ACC112 (cell line): ENCODE data around the gene NRSN2.
"Not testable (repeated sequence)": the region's sequence is repeated elsewhere in the genome, so short reads cannot be mapped to it uniquely, and the experiment has no call there.

Experiments
- H2AFZ ChIP-seq: fragments of 200-600 bp; sonication (generic); one replicate; pipeline ENCODE4 v1.6.0; 2017; ENCODE audit warnings: antibody characterized with exemption, low read length; ENCODE audit not compliant: unreplicated experiment
- H3K27ac ChIP-seq: fragments of 200-600 bp; sonication (generic); 2 replicates; pipeline ENCODE4 v1.5.1; 2014; ENCODE audit warnings: low read depth, mild to moderate bottlenecking, antibody characterized with exemption, low read length, moderate library complexity
- H3K27me3 ChIP-seq: fragments of 200-600 bp; sonication (generic); 2 replicates; pipeline ENCODE4 v1.6.1; 2014; ENCODE audit warnings: mild to moderate bottlenecking, antibody characterized with exemption, low read length, moderate library complexity, mixed read lengths; ENCODE audit not compliant: insufficient read depth
- H3K36me3 ChIP-seq: fragments of 200-600 bp; sonication (generic); 2 replicates; pipeline ENCODE4 v1.6.1; 2016; ENCODE audit warnings: mild to moderate bottlenecking, antibody characterized with exemption, low read length, moderate library complexity, mixed read lengths; ENCODE audit not compliant: insufficient read depth
- H3K4me1 ChIP-seq: fragments of 200-600 bp; sonication (generic); one replicate; pipeline ENCODE4 v1.6.1; 2016; ENCODE audit warnings: low read length, mixed read lengths; ENCODE audit not compliant: insufficient read depth, unreplicated experiment, control insufficient read depth
- H3K4me3 ChIP-seq: fragments of 200-600 bp; sonication (generic); 2 replicates; pipeline ENCODE4 v1.5.1; 2014; ENCODE audit warnings: mild to moderate bottlenecking, low read depth, low read length
- H3K79me2 ChIP-seq: fragments of 200-600 bp; sonication (generic); one replicate; pipeline ENCODE4 v1.6.0; 2016; ENCODE audit warnings: low read length; ENCODE audit not compliant: control insufficient read depth, unreplicated experiment, insufficient read depth

The NRSN2 gene

GRCh38 chr20:325889-326644 lies 20.8 kb upstream of the NRSN2 start:
- no peaks in the 10 kb centered on the region for H3K27me3 ChIP-seq
- H3K4me1 ChIP-seq = peaks cover 29% of the 10 kb centered on the region
- H2AFZ ChIP-seq = peak overlapping the region; percentile 81
- peaks cover 15% of the 10 kb centered on the region for H3K79me2 ChIP-seq
- H3K4me3 ChIP-seq = peak overlapping the region; percentile 88
- peak overlapping the region; percentile 73 for H3K27ac ChIP-seq
- H3K36me3 ChIP-seq = no peaks in the 10 kb centered on the region

- Histone ChIP-seq H3K27ac (peak overlapping the region; percentile 73; the same call in 1 of the 2 replicates), H3K79me2 (peaks cover 15% of the 10 kb centered on the region), H3K4me1 (peaks cover 29% of the 10 kb centered on the region), H2AFZ (peak overlapping the region; percentile 60), H3K4me3 (peak overlapping the region; percentile 88), H3K27me3 (no peaks in the 10 kb centered on the region), H3K36me3 (no peaks in the 10 kb centered on the region)
Observed at GRCh38 chr20:326645-327185, 20.2 kb upstream of the NRSN2 start.

GRCh38 chr20:327186-328026 lies 19.5 kb upstream of the NRSN2 start:
- H3K27ac ChIP-seq = peak overlapping the region; percentile 46
- H2AFZ ChIP-seq = no peak overlapping the region
- H3K36me3 ChIP-seq = no peaks in the 10 kb centered on the region
- peaks cover 29% of the 10 kb centered on the region for H3K4me1 ChIP-seq
- peak overlapping the region; percentile 88 for H3K4me3 ChIP-seq
- peaks cover 15% of the 10 kb centered on the region for H3K79me2 ChIP-seq
- H3K27me3 ChIP-seq = no peaks in the 10 kb centered on the region

DNA sequence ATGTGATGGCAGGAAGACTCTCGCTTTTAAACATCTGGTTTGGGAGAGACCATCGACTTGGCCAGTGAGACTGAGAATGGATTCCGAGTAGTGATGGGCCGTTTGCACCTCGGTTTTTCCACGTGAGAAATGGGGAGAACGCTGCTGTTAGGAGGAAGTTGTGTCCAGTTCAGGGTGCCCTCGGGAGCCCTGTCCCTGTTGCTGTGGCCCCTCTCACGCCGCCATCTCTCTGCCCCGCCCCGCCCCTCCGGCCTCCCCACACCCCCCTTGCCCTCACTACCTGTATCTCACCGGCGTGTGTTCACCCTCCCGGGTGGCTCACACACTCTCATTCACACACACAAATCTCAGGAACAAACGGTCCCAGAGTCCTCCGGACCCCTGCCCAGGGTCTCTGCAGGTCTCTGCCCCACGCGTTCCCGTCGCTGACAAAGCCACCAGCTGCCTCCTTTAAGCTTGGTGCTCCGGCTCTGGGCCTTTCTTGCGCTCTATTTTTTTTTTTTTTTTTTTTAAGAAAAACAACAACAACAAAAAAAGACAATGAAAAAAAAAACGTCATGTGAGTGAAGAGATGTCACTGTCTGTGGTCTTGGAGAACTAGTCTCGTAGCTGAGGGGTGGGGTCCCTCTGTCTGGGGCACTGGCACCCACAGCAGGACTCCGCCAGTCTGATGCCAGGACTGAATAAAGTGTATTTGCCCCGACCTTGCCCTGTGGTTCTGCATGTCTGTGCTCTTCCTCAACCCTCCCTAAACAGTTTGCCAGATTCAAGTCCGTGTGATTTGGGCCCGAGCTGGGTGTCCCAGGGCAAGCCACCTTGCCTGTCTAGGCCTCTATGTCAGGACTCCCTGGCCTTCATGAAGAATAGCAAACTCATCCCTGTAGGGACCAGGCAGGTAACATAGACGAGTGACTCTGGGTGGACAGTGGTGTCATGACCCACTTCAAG lies 18.6 kb upstream of the NRSN2 start:
- Histone ChIP-seq H3K27me3 (no peaks in the 10 kb centered on the region), H3K4me3 (peak overlapping the region; percentile 88), H2AFZ (no peak overlapping the region), H3K27ac (peak overlapping the region; percentile 46; the same call in 1 of the 2 replicates), H3K36me3 (no peaks in the 10 kb centered on the region), H3K4me1 (peaks cover 27% of the 10 kb centered on the region), H3K79me2 (peaks cover 15% of the 10 kb centered on the region)

DNA sequence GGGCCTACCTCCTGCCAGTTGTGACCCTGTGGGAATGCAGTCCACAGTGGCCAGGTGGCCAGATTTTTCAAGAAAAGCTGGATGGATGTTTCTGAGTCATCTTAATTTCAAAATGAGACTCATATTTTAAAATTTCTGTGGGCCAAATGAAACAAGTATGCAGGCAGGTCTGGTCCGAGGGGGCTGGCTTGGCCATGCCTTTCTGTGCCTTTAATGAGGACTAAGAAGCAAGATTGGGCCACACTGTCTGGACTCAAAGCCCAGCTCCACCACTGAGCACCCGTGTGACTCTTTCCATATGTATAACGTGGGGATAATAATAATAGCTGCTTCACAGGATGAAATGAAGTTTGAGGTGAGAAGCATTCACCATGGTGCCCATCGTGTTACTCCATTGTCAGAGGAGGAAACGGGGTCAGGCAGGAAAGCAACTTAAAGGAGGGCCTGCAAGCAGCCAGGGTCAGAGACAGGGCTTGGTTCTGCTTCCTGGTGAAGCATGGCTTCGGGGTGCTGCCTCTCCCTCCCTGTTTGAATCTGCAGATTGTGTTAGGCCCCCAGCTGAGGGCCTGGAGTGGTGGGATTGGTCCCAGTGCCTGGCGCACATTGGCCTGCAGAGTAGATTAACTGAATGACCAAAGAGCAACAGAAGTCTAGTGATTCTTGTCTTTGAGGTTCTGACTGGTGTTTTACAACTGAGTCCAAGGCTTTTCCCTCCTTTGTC lies 17.8 kb upstream of the NRSN2 start:
- H3K4me3 ChIP-seq = no peak overlapping the region
- H3K79me2 ChIP-seq = peaks cover 15% of the 10 kb centered on the region
- no peak overlapping the region for H3K27ac ChIP-seq
- H3K36me3 ChIP-seq = no peaks in the 10 kb centered on the region
- no peak overlapping the region for H2AFZ ChIP-seq
- H3K27me3 ChIP-seq = no peaks in the 10 kb centered on the region
- H3K4me1 ChIP-seq = peaks cover 23% of the 10 kb centered on the region

GRCh38 chr20:329851-330232 lies 17.1 kb upstream of the NRSN2 start:
- Histone ChIP-seq H3K4me1 (peaks cover 23% of the 10 kb centered on the region), H3K4me3 (no peak overlapping the region), H3K79me2 (peaks cover 15% of the 10 kb centered on the region), H3K27me3 (no peaks in the 10 kb centered on the region), H3K36me3 (no peaks in the 10 kb centered on the region), H3K27ac (no peak overlapping the region), H2AFZ (no peak overlapping the region)

DNA sequence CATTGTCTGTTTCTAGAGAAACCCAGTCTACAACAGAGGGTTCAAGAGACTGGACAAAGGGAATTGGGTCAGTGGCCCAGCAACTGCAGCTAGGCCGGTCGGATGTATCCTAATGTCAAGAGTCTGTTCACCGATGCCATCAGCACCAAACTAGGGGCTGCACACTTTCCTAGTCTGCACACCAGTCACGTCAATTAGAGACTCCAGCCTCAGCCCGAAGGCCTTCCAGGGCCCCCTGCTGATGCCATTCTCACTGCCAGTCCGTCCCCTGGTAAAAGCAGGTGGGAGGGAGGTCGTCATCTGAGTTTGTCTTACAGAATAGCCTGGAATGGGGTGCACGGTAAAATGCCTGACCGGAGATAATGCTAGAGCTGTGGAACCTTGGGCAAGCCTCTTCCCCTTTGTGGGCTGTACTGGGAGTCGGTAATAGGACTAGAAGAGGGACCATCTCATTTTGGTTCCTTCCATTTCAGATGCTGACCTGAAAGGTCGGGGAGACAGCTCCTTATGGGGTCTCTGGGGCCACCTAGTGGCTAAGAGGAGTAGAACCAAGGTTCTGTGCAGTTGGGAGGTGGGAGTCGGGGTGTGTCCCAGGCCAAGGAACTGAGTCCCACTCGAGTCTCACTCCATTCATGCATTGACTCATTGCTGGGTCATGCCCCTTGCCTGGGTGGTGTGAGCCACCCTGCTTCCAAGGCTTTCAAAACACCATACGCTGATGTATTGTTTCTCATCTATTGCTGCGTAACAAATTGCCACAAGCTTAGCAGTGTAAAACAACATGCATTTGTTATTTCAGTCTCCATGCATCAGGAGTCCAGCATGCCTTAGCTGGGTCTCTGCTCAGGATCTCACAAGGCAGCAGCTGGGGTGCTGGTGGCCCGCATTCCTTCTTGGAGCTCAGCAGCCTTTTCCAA lies 16.4 kb upstream of the NRSN2 start:
- no peak overlapping the region for H2AFZ ChIP-seq

GRCh38 chr20:334578-334977 lies 12.3 kb upstream of the NRSN2 start:
- Histone ChIP-seq H3K4me3 (no peak overlapping the region), H3K79me2 (no peaks in the 10 kb centered on the region), H3K4me1 (peaks cover 9% of the 10 kb centered on the region), H3K36me3 (no peaks in the 10 kb centered on the region), H2AFZ (no peak overlapping the region), H3K27me3 (no peaks in the 10 kb centered on the region), H3K27ac (no peak overlapping the region)

More for the DNA sequence above, 16.4 kb upstream of the NRSN2 start:
- H3K36me3 ChIP-seq = no peaks in the 10 kb centered on the region
- H3K27me3 ChIP-seq = no peaks in the 10 kb centered on the region
- H3K27ac ChIP-seq = peak overlapping the region; percentile 11
- H3K4me3 ChIP-seq = no peak overlapping the region
- H3K79me2 ChIP-seq = peaks cover 15% of the 10 kb centered on the region
- H3K4me1 ChIP-seq = peaks cover 23% of the 10 kb centered on the region

DNA sequence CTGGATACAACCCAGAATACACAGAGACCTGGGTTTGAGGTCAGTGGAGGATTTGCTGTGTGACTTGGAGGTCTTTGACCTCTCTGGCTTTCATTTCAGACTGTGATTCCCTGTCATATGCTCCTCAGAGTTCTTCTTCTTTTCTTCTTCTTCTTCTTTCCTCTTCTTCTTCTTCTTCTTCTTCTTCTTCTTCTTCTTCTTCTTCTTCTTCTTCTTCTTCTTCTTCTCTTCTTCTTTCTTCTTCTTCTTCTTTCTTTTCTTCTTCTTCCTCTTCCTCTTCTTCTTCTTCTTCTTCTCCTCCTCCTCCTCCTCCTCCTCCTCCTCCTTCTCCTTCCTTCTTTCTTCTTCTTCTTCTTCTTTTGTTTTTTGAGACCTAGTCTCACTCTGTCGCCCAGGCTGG lies 10.9 kb upstream of the NRSN2 start:
- H3K4me3 ChIP-seq, H2AFZ ChIP-seq, H3K27me3 ChIP-seq, H3K27ac ChIP-seq, H3K36me3 ChIP-seq, H3K4me1 ChIP-seq, H3K79me2 ChIP-seq: not testable (repeated sequence)
